GM23248 (cell line): ENCODE data around the gene RAPGEF2.

Experiments
- EZH2 ChIP-seq: fragments of 200-600 bp; sonication (generic); IDR thresholded peaks from 2 replicates; pipeline ENCODE4 v1.6.1; 2018; ENCODE audit warnings: antibody characterized with exemption, mild to moderate bottlenecking; ENCODE audit not compliant: insufficient read depth, poor library complexity, severe bottlenecking
- EZH2phosphoT487 ChIP-seq: fragments of 200-600 bp; sonication (generic); IDR thresholded peaks from 2 replicates; pipeline ENCODE4 v1.6.1; 2018; ENCODE audit warnings: antibody characterized with exemption, moderate library complexity, mild to moderate bottlenecking, low read depth; ENCODE audit not compliant: insufficient read depth

- no peak for TF ChIP-seq EZH2
- no peak for TF ChIP-seq EZH2phosphoT487
These were observed 87.8 kb downstream of the RAPGEF2 start for GRCh38 chr4:159190651-159191050.
